ENCODE results near the gene LITAF. TPM values are rescaled to one million over a fixed set of nuclear protein-coding genes. Genes with fewer than 3 reads are reported as not detected.
A peak's percentile ranks its signal among the peaks of the same experiment; 100 is the strongest.
"Not testable (repeated sequence)": the region's sequence is repeated elsewhere in the genome, so short reads cannot be mapped to it uniquely, and the experiment has no call there.

Gene LITAF
- polyA plus RNA-seq, 1 of the 3 experiments (the other 2 are of a cell fraction): 45.7 TPM

DNA sequence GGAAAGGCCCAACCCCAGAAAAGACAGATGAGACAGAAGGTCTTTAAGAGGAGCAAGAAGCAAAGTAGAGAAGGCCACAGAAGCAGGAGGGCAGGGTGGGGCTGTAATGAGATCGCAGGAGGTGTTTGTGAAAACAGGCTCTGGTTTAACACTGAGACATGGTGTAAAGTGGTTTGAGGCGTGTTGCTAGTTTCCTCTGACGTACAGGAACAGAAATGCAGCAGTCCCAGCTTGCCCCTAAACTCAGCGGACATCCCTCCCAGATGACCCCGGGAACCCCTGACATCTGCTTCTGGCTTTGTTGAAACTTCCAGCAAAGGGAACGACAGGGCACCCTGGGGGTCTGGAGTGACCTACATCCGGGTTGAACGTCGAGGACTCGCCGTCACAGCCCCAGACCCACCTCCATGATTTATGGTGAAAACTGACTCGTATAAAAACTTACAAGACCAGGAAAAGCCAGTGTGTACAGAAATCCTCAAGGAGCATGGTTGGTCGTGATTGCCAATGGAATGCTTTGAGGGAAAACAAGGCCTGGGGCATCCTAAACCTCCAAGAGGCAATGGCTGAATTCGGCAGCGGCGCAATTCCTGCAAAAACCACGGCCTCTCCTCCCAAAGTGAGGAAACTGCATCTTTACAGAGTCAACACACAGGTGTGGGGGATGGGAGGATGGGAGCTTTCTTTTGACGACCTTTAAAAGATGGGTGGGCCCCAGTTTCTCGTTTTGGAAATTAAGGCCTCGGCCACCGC, 25.8 kb downstream of the LITAF start:
- no peaks in the 10 kb centered on the region for H3K27me3 ChIP-seq (ENCODE audit: insufficient read depth)
- no peaks in the 10 kb centered on the region for H3F3A ChIP-seq (replicated peaks; ENCODE audit: insufficient read depth)
- H3K9me2 ChIP-seq: no peaks in the 10 kb centered on the region
- H3K4me3 ChIP-seq (ENCODE audit: low read depth in 2 of 2, low read length in 1 of 2): no peak overlapping the region
- DNase-seq: peak; percentile 37
- peaks cover 30% of the 10 kb centered on the region for H3K79me2 ChIP-seq (ENCODE audit: insufficient read depth)
- H3K4me2 ChIP-seq: no peak overlapping the region
- no peak for TF ChIP-seq PBX3 (IDR thresholded peaks at IDR 0.05)
- no peak for TF ChIP-seq RFX5 (IDR thresholded peaks at IDR 0.05; ENCODE audit: low read length)
- TF ChIP-seq SIN3A (IDR thresholded peaks at IDR 0.05; ENCODE audit: borderline replicate concordance, low read depth, low read length): no peak
- no peak for TF ChIP-seq SMC3 (IDR thresholded peaks at IDR 0.05; ENCODE audit: low read depth, low read length)
- TF ChIP-seq MEF2A (IDR thresholded peaks at IDR 0.05; ENCODE audit: borderline replicate concordance, low read depth): no peak
- TF ChIP-seq RCOR1 (IDR thresholded peaks at IDR 0.05; ENCODE audit: low read length): no peak
- no peak for TF ChIP-seq GABPA (IDR thresholded peaks at IDR 0.05; ENCODE audit: low read depth)
- TF ChIP-seq RXRA (IDR thresholded peaks at IDR 0.05; ENCODE audit: borderline replicate concordance, low read depth): no peak
- TF ChIP-seq EP300 (IDR thresholded peaks at IDR 0.05; ENCODE audit: borderline replicate concordance in 1 of 2, low read depth in 1 of 2, low read length in 1 of 2): no peak
- no peak for TF ChIP-seq EZH2phosphoT487 (IDR thresholded peaks at IDR 0.05; ENCODE audit: borderline replicate concordance, low read depth)
- TF ChIP-seq USF1 (IDR thresholded peaks at IDR 0.05; ENCODE audit: borderline replicate concordance, low read depth): no peak
- no peak for TF ChIP-seq CHD2 (IDR thresholded peaks at IDR 0.05; ENCODE audit: low read length, partially characterized antibody)
- TF ChIP-seq YY1 (IDR thresholded peaks at IDR 0.05; ENCODE audit: low read depth): no peak
- TF ChIP-seq, protein P1, sequence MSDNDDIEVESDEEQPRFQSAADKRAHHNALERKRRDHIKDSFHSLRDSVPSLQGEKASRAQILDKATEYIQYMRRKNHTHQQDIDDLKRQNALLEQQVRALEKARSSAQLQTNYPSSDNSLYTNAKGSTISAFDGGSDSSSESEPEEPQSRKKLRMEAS (IDR thresholded peaks at IDR 0.05; ENCODE audit: low read depth): no peak
- no peak overlapping the region for H3K9ac ChIP-seq
- POLR2A ChIA-PET: no interaction called here
- peaks cover 5 to 9% of the 10 kb centered on the region in 2 experiments for H3K36me3 ChIP-seq (replicated peaks in 1 of 2; ENCODE audit: control insufficient read depth in 1 of 2, insufficient read depth in 2 of 2, low read length in 1 of 2)
- H2AFZ ChIP-seq (ENCODE audit: low read depth): no peak overlapping the region
- H3K4me1 ChIP-seq (ENCODE audit: control insufficient read depth in 1 of 2, insufficient read depth in 2 of 2, low read depth in 1 of 2, low read length in 1 of 2): peaks cover 0 to 5% of the 10 kb centered on the region in 2 experiments; a peak in 1 of 4 replicates
- H4K20me1 ChIP-seq (ENCODE audit: insufficient read depth): no peaks in the 10 kb centered on the region
- H3K9me3 ChIP-seq: peaks cover 9% of the 10 kb centered on the region
- no peak overlapping the region for H3K27ac ChIP-seq (ENCODE audit: low read depth in 2 of 2, low read length in 1 of 2)
- 84% methylated on average over 21 of the region's 21 CpGs for WGBS (ENCODE audit: low lambda C conversion rate)
- CTCF ChIA-PET: interaction anchor here (0.7 kb wide), 1 partner anchor 29 kb away, joined by 4 read pairs; no protein-coding TSS in a partner anchor

DNA sequence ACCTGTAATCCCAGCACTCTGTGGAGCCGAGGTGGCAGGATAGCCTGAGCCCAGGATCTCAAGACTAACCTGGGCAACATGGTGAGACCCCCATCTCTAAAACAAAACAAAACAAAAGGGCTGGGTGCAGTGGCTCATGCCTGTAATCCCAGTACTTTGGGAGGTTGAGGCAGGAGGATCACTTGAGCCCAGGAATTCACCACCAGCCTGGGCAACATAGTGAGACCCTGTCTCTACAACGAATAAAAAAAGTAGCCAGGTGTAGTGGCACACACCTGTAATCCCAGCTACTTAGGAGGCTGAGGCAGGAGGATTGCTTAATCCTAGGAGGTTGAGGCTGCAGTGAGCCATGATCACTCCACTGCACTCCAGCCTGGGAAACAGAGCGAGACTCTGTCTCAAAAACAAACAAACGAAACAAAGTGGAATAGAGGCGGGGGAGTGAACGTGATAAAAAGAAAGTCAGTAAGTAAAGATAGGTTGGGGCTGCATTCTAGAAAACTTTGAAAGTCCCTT, 28.4 kb downstream of the LITAF start:
- H3K9ac ChIP-seq; H3K27me3 ChIP-seq (ENCODE audit: insufficient read depth); H3K27ac ChIP-seq (ENCODE audit: low read depth in 2 of 2, low read length in 1 of 2); H3F3A ChIP-seq (replicated peaks; ENCODE audit: insufficient read depth); H3K4me1 ChIP-seq (ENCODE audit: control insufficient read depth in 1 of 2, insufficient read depth in 2 of 2, low read depth in 1 of 2, low read length in 1 of 2); H4K20me1 ChIP-seq (ENCODE audit: insufficient read depth); POLR2A ChIA-PET; DNase-seq; H3K9me2 ChIP-seq; H3K4me2 ChIP-seq; H2AFZ ChIP-seq (ENCODE audit: low read depth); H3K4me3 ChIP-seq (ENCODE audit: low read depth in 2 of 2, low read length in 1 of 2); CTCF ChIA-PET: not testable (repeated sequence)
- H3K79me2 ChIP-seq (ENCODE audit: insufficient read depth): peaks cover 22% of the 10 kb centered on the region
- WGBS (ENCODE audit: low lambda C conversion rate): 96% methylated on average over 6 of the region's 6 CpGs
- peaks cover 13% of the 10 kb centered on the region for H3K9me3 ChIP-seq
- H3K36me3 ChIP-seq (replicated peaks in 1 of 2; ENCODE audit: control insufficient read depth in 1 of 2, insufficient read depth in 2 of 2, low read length in 1 of 2): peaks cover 8 to 17% of the 10 kb centered on the region in 2 experiments

Measured in SK-N-SH (cell line).